ENCODE data around the gene FKBP2. TPM values are rescaled to one million over a fixed set of nuclear protein-coding genes. Genes with fewer than 3 reads are reported as not detected.
A peak's percentile ranks its signal among the peaks of the same experiment; 100 is the strongest.

Gene FKBP2
- total and polyA plus RNA-seq, 2 of the 13 experiments (the other 11 are each of a cell fraction or from before 2014, with no cell fraction given) = 30.1 to 53.3 TPM

DNA sequence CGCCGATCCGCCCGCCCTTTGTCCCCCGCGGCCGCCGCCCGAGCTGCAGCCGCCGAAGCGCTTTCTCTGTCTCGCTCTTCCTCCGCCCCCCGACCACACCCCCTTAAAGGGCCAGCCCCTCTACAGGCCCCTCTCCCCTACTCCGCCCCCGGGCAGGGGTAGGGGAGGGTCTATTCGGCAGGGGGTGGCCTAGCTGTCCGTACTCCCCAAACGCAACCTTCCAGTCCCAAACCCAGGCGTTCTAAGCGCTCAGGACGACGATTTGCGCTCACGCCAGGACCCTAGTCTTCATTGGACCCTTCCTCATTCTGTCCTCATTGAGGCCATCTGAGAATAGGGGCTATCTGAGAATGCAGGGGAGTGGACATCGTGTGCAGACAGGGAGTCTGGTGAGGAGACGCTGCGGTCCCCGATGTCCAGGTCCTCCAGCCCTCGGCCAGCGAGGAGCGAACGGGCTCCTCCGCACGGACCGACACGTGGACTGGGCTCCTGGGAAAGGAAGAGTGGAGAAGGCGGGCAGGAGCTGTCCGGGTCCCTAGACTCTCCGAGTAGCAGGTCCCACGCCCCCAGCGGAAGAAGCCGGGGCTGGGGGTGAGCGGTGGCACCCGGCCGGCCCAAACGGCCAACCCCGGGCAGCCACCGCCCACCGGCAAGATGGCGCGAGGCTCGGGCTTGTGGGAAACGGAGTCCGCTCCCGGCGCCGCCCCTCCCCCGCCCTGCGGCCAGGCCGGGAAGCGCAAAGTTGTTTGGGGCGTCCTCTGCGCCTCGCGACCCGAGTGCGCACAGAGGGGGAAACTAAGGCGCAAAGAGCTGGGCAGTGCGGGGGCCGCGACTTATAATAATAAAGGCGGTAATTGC lies 6.2 kb downstream of the FKBP2 start, which contains the start of gene PPP1R14B (continued):
- TF ChIP-seq, protein P1, sequence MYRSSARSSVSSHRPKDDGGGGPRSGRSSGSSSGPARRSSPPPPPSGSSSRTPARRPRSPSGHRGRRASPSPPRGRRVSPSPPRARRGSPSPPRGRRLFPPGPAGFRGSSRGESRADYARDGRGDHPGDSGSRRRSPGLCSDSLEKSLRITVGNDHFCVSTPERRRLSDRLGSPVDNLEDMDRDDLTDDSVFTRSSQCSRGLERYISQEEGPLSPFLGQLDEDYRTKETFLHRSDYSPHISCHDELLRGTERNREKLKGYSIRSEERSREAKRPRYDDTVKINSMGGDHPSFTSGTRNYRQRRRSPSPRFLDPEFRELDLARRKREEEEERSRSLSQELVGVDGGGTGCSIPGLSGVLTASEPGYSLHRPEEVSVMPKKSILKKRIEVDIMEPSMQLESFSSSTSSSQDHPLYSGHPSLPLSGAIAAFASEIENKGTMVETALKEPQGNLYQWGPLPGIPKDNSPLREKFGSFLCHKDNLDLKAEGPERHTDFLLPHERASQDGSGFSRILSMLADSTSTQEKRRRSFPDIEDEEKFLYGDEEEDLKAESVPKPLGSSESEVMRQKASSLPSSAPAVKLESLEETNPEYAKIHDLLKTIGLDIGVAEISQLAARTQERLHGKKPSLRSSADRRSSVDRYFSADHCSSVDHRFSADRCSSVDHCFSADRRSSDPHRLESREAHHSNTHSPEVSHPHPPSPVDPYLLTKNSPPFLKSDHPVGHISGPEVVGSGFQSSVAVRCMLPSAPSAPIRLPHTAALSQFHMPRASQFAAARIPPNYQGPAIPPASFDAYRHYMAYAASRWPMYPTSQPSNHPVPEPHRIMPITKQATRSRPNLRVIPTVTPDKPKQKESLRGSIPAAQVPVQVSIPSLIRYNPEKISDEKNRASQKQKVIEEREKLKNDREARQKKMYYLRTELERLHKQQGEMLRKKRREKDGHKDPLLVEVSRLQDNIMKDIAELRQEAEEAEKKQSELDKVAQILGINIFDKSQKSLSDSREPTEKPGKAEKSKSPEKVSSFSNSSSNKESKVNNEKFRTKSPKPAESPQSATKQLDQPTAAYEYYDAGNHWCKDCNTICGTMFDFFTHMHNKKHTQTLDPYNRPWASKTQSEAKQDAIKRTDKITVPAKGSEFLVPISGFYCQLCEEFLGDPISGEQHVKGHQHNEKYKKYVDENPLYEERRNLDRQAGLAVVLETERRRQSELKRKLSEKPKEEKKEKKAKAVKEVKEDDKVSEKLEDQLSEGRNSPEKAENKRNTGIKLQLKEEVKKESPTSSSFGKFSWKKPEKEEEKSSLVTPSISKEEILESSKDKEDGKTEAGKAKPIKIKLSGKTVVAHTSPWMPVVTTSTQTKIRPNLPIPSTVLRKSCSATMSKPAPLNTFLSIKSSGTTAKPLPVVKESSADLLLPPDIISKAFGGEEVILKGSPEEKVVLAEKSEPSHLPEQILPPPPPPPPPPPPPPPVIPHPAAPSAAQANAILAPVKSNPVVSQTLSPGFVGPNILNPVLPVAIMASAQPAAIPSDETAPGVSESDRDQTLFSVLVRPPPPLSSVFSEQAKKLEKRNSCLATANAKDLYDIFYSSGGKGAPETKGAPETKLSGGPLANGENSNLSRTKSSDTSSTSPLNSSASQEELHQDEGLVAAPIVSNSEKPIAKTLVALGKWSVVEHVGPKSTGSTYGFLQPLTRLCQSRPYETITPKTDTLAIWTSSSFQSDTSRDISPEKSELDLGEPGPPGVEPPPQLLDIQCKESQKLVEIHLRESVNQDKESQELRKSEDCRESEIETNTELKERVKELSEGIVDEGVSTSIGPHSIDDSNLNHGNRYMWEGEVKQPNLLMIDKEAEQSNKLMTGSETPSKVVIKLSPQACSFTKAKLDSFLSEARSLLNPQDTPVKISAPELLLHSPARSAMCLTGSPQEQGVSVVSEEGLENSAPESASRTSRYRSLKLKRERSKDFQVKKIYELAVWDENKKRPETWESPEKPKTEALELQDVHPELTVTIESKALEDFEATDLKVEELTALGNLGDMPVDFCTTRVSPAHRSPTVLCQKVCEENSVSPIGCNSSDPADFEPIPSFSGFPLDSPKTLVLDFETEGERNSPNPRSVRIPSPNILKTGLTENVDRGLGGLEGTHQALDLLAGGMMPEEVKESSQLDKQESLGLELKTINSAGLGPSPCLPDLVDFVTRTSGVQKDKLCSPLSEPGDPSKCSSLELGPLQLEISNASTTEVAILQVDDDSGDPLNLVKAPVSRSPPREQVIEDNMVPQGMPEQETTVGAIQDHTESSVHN (CRISPR knock-in tag; IDR thresholded peaks at IDR 0.05) = no peak
- TF ChIP-seq ZNF703 (CRISPR knock-in tag; IDR thresholded peaks at IDR 0.05; ENCODE audit: borderline replicate concordance) (no peak), ZNF569 (CRISPR knock-in tag; IDR thresholded peaks at IDR 0.05; ENCODE audit: borderline replicate concordance) (no peak), TMF1 (CRISPR knock-in tag; IDR thresholded peaks at IDR 0.05; ENCODE audit: low read depth) (no peak; the same call in 1 of the 2 replicates), JUNB (CRISPR knock-in tag; IDR thresholded peaks at IDR 0.05; ENCODE audit: borderline replicate concordance) (no peak), ETV6 (CRISPR knock-in tag; conservative IDR thresholded peaks at IDR 0.05) (0 out of 2 replicates have a peak, but pooled peaks have one; percentile 19), HNRNPLL (IDR thresholded peaks at IDR 0.05; ENCODE audit: low read depth, low read length, poor library complexity, severe bottlenecking) (peak; percentile 84), GLI4 (CRISPR knock-in tag; IDR thresholded peaks at IDR 0.05; ENCODE audit: borderline replicate concordance) (no peak; the same call in 1 of the 2 replicates)
- TF ChIP-seq, protein P2, sequence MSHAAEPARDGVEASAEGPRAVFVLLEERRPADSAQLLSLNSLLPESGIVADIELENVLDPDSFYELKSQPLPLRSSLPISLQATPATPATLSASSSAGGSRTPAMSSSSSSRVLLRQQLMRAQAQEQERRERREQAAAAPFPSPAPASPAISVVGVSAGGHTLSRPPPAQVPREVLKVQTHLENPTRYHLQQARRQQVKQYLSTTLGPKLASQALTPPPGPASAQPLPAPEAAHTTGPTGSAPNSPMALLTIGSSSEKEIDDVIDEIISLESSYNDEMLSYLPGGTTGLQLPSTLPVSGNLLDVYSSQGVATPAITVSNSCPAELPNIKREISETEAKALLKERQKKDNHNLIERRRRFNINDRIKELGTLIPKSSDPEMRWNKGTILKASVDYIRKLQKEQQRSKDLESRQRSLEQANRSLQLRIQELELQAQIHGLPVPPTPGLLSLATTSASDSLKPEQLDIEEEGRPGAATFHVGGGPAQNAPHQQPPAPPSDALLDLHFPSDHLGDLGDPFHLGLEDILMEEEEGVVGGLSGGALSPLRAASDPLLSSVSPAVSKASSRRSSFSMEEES (CRISPR knock-in tag; IDR thresholded peaks at IDR 0.05) = no peak; the same call in 1 of the 2 replicates
- TF ChIP-seq, protein P3, sequence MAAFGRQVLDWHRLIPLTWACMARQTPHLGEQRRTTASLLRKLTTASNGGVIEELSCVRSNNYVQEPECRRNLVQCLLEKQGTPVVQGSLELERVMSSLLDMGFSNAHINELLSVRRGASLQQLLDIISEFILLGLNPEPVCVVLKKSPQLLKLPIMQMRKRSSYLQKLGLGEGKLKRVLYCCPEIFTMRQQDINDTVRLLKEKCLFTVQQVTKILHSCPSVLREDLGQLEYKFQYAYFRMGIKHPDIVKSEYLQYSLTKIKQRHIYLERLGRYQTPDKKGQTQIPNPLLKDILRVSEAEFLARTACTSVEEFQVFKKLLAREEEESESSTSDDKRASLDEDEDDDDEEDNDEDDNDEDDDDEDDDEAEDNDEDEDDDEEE (CRISPR knock-in tag; IDR thresholded peaks at IDR 0.05) = no peak
- TF ChIP-seq, protein P4, sequence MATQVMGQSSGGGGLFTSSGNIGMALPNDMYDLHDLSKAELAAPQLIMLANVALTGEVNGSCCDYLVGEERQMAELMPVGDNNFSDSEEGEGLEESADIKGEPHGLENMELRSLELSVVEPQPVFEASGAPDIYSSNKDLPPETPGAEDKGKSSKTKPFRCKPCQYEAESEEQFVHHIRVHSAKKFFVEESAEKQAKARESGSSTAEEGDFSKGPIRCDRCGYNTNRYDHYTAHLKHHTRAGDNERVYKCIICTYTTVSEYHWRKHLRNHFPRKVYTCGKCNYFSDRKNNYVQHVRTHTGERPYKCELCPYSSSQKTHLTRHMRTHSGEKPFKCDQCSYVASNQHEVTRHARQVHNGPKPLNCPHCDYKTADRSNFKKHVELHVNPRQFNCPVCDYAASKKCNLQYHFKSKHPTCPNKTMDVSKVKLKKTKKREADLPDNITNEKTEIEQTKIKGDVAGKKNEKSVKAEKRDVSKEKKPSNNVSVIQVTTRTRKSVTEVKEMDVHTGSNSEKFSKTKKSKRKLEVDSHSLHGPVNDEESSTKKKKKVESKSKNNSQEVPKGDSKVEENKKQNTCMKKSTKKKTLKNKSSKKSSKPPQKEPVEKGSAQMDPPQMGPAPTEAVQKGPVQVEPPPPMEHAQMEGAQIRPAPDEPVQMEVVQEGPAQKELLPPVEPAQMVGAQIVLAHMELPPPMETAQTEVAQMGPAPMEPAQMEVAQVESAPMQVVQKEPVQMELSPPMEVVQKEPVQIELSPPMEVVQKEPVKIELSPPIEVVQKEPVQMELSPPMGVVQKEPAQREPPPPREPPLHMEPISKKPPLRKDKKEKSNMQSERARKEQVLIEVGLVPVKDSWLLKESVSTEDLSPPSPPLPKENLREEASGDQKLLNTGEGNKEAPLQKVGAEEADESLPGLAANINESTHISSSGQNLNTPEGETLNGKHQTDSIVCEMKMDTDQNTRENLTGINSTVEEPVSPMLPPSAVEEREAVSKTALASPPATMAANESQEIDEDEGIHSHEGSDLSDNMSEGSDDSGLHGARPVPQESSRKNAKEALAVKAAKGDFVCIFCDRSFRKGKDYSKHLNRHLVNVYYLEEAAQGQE (IDR thresholded peaks at IDR 0.05; ENCODE audit: borderline replicate concordance in 1 of 2, low read depth in 1 of 2, low read length in 2 of 2) = no peak; a peak in 1 of 4 replicates

All from HepG2 (cell line).